Adrenal gland (tissue), 5 donors: Measurements from ENCODE around the gene CMTM6.

Experiments used
- CTCF ChIP-seq, 6 experiments: fragments of 450-650 bp in 4 of 6; fragments of 200-600 bp in 2 of 6; sonication (generic) in 1 of 6; IDR thresholded peaks; 1 replicate in 5 of 6; 2 replicates in 1 of 6; pipeline versions ENCODE4 v1.5.1 to v1.8.0; 2016 to 2021; ENCODE audit warnings: antibody characterized with exemption in 6 of 6, mild to moderate bottlenecking in 2 of 6, moderate library complexity in 1 of 6
- POLR2A ChIP-seq, 2 donors: fragments of 450-650 bp; IDR thresholded peaks; one replicate each; pipeline ENCODE4 v1.6.1; 2017; ENCODE audit warnings: antibody characterized with exemption in 2 of 2, mild to moderate bottlenecking in 2 of 2, moderate library complexity in 1 of 2
- donor health status: DM: no; HTN: no; CAD: no.

DNA sequence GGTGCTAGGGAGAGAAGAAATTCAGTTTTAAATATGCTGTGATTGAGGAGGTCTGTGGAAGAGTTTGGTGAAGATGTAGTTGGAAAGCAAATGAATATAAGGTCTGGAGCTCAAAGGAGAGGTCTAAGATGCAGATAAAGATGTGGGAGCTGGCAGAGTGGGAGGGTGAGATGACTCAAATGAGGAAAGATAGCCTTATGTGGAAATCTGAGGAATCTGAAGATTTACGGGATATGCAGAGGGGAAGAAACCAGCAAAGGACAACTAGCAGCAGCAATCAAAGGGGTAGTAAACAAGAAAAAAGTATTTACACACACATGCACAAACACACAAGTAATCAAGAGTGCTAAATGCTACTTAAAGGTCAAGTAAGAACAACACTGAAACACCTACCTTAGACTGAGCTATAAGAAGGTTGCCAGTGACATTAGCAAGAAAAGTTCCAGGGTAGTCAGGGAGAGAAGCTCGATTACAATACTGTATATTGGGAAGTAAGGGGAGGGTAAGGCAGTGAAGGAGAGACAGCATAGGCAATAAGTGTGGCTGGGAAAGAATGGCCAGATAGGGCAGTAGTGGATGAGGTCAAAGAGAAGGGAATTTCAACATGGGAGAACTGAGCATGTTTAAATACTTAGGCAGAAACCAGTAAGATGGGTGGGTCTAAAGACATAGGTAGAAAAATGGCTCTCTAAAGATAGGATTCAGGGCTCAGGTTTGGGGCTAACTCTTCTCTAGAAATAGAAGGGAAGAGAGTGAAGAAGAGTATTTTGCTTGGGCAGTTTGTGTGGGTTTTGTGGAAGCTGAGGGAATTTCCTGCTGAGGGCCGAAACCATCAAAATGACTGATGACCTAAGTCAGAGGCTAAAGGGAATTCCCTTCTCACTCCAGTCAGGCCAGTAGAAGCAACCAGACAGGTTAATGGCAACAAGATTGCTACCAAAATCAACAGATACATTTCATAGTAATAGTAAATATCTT, 8.9 kb downstream of the CMTM6 start:
- TF ChIP-seq CTCF (IDR thresholded peaks at IDR 0.05): no peak
- no peak for TF ChIP-seq POLR2A (IDR thresholded peaks at IDR 0.05)
